ENCODE results near the gene NRSN1.

DNA sequence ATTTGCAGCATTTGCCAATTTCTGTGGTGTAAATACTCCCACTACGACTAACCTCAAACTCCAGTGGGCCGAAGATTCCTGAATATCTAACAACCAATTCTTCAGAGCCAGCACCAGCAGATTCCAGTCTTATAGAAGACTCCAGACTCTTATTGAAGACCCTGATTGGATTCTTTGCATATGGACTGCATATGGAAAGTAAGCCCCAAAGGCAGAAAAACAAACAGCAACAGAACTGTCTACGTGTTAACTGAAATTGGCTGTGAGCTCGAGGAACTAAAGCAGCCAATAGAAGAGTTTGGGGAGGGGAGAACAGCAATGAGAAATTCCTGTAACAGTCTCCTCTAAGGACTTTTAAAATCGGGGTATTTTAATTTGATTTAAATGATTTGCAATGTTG, 19.7 kb upstream of the NRSN1 start:
- TF ChIP-seq POLR2AphosphoS5 (IDR thresholded peaks at IDR 0.05; ENCODE audit: low read depth), result no peak
- TF ChIP-seq, protein P1, sequence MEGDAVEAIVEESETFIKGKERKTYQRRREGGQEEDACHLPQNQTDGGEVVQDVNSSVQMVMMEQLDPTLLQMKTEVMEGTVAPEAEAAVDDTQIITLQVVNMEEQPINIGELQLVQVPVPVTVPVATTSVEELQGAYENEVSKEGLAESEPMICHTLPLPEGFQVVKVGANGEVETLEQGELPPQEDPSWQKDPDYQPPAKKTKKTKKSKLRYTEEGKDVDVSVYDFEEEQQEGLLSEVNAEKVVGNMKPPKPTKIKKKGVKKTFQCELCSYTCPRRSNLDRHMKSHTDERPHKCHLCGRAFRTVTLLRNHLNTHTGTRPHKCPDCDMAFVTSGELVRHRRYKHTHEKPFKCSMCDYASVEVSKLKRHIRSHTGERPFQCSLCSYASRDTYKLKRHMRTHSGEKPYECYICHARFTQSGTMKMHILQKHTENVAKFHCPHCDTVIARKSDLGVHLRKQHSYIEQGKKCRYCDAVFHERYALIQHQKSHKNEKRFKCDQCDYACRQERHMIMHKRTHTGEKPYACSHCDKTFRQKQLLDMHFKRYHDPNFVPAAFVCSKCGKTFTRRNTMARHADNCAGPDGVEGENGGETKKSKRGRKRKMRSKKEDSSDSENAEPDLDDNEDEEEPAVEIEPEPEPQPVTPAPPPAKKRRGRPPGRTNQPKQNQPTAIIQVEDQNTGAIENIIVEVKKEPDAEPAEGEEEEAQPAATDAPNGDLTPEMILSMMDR (IDR thresholded peaks at IDR 0.05; ENCODE audit: insufficient read depth, low read length), result no peak
